ENCODE results near the gene DLL3.

GRCh38 chr19:39542206-39542605 is 43.5 kb downstream of the DLL3 start:
- TF ChIP-seq ZBTB21 (CRISPR knock-in tag; IDR thresholded peaks at IDR 0.05; ENCODE audit: borderline replicate concordance): no peak
- TF ChIP-seq RELA (CRISPR knock-in tag; IDR thresholded peaks at IDR 0.05; ENCODE audit: borderline replicate concordance): no peak
- no peak for TF ChIP-seq FOXK1 (CRISPR knock-in tag; IDR thresholded peaks at IDR 0.05)

Data from WTC11 (cell line).